Naive thymus-derived CD8-positive, alpha-beta T cell (primary cell): ENCODE results near the gene PPP1R3C. TPM values are rescaled to one million over a fixed set of nuclear protein-coding genes. Genes with fewer than 3 reads are reported as not detected.

Source experiments
- ATAC-seq, 2 donors: fragments of 150-1000 bp; cut with Tn5 transposase in 1 of 2; sonication (Bioruptor Pico), chemical (Tn5 transposase) in 1 of 2; 1 replicate in 1 of 2; 2 replicates in 1 of 2; pipeline ENCODE4 v1.10.0; 2021; ENCODE audit warnings: mild to moderate bottlenecking in 2 of 2, moderate library complexity in 2 of 2
- POLR2A ChIA-PET: fragments of 350-600 bp; sonication (Branson Sonifier 250); formaldehyde crosslinking; loops from one replicate; lab custom pipeline; 2021; ENCODE audit warnings: antibody characterized with exemption; lab: Charles Lee
- DNase-seq, 10 donors: peaks; one replicate each; pipeline versions ENCODE4 v3.0.0 to v3.0.0-alpha.2; 2020 to 2022
- H3K27ac Mint-ChIP-seq, 10 donors: one replicate each; pipeline ENCODE4 v1.8.0; 2020 to 2022; ENCODE audit warnings: mild to moderate bottlenecking in 10 of 10, mixed read lengths in 10 of 10, moderate library complexity in 4 of 10, inconsistent platforms in 1 of 10
- H3K27me3 Mint-ChIP-seq, 5 donors: one replicate each; pipeline ENCODE4 v1.8.0; 2021 to 2022; ENCODE audit warnings: mixed read lengths in 5 of 5
- H3K36me3 Mint-ChIP-seq, 3 donors: one replicate each; pipeline ENCODE4 v1.8.0; 2020 to 2022; ENCODE audit warnings: mixed read lengths in 3 of 3, mild to moderate bottlenecking in 2 of 3, inconsistent platforms in 1 of 3
- H3K4me1 Mint-ChIP-seq, 4 donors: one replicate each; pipeline ENCODE4 v1.8.0; 2021 to 2022; ENCODE audit warnings: mixed read lengths in 4 of 4
- H3K4me3 Mint-ChIP-seq, 10 donors: one replicate each; pipeline ENCODE4 v1.8.0; 2020 to 2022; ENCODE audit warnings: mild to moderate bottlenecking in 10 of 10, mixed read lengths in 10 of 10, moderate library complexity in 6 of 10, inconsistent platforms in 1 of 10
- H3K9me3 Mint-ChIP-seq, 9 donors: one replicate each; pipeline ENCODE4 v1.8.0; 2020 to 2022; ENCODE audit warnings: mixed read lengths in 9 of 9, mild to moderate bottlenecking in 3 of 9, inconsistent platforms in 1 of 9, moderate library complexity in 1 of 9
- polyA plus RNA-seq, 3 donors: library from polyadenylated mRNA; unstranded; fragments of 300-500 nt; fragmentation: Illumina TruSeq; gene quantifications; one replicate each; pipeline ENCODE4 v1.2.3, GENCODE V29; 2021
- total RNA-seq, 8 experiments: library from RNA in 2 of 8; stranded (reverse) in 2 of 8; gene quantifications; one replicate each; pipeline ENCODE4 v1.2.3 and lab custom pipeline; 2021 to 2026

PPP1R3C gene
- total and polyA plus RNA-seq, 5 experiments from 2014 or later = not detected

DNA sequence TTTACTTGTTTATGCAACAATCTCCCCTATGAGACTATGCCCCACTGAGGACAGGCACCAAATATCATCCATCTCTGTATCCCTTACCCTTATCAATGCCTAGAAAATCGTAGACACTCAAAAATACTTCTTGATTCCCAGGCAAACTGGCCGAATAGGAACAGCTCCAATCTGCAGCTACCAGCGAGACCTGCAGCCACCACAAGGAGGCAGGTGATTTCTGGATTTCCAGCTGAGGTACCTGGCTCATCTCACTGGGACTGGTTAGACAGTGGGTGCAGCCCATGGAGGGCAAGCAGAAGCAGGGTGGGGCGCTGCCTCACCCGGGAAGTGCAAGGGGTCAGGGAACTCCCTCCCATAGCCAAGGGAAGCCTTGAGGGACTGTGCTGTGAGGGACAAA, 10.8 kb upstream of the PPP1R3C start:
- no peak overlapping the region for H3K27ac Mint-ChIP-seq
- H3K27me3 Mint-ChIP-seq = peaks cover 18 to 52% (median 36%) of the 10 kb centered on the region in 5 donors

DNA sequence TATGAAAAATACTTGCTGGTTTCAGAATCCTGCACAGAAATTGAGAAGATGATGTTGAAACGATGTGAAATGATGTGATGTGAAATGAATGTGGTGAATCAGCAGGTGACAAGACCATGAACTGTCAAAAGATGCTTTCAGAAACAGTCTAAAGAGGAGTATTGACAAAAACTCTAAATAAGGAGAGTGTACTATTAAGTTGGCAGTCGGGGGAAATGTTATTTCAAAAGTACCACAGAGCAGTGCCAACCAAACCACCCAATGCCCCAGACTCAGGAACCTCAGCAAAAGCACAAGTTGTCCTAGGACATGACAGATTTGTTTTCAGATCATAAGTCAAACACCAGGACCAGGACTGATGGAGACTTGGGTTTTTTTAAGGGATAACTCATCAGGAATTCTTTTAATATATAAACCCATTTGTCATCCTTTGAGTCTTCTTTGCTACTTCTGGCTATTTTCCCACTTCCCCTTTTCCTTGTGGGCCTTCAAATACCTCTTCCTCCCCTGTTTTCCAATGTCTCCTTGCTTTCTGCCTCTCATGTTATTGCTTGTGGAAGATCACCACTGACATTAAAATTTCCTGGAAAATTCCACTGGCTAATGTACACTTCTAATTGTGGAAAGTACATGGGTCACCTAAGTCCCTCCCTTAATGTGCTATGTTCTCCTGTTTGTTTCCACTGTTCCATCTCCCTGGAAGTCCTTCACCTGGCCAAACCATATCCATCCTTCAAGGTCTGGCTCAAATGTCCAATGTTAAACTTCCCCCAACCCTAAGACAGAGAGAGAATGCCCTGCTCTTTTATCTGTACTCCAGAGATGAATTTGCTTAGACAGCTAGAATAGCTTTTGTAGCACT, 10.2 kb upstream of the PPP1R3C start:
- DNase-seq (no peak), ATAC-seq (no peak)
- Mint-ChIP-seq H3K36me3 (no peaks in the 10 kb centered on the region), H3K4me3 (no peak overlapping the region), H3K27ac (peak overlapping the region in 1 of 10 donors; percentile 30), H3K9me3 (peaks cover 0 to 2% (median 0%) of the 10 kb centered on the region in 9 donors), H3K27me3 (peaks cover 18 to 55% (median 37%) of the 10 kb centered on the region in 5 donors), H3K4me1 (no peaks in the 10 kb centered on the region)
- POLR2A ChIA-PET = no interaction called here

More for the DNA sequence above, 10.8 kb upstream of the PPP1R3C start:
- no peaks in the 10 kb centered on the region for H3K36me3 Mint-ChIP-seq
- ATAC-seq (no peak), DNase-seq (no peak)
- H3K9me3 Mint-ChIP-seq = peaks cover 0 to 2% (median 0%) of the 10 kb centered on the region in 9 donors
- H3K4me1 Mint-ChIP-seq = no peaks in the 10 kb centered on the region
- no peak overlapping the region for H3K4me3 Mint-ChIP-seq
- POLR2A ChIA-PET = no interaction called here

DNA sequence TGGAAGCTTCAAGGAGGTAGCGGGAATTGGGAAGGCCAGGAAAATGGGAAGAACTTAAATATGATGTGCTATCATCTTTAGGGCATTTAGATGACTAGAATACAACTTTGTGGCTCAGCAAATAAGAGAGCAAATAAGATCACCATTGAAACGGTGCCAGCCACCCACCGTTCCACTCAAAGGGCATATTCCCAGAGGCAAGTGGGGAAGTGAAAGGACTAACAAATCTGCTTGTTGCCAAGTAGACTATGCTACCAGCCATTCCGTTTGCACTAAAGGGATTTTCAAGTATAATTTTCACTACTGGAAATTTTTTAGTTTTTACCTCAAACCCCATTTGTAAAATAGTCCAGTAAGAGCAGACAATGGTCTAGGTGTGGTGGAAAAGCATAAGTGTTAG, 4.0 kb upstream of the PPP1R3C start:
- Mint-ChIP-seq H3K36me3 (no peaks in the 10 kb centered on the region), H3K4me1 (peaks cover 5 to 11% (median 7%) of the 10 kb centered on the region in 4 donors), H3K4me3 (no peak overlapping the region), H3K9me3 (no peaks in the 10 kb centered on the region), H3K27me3 (peaks cover 23 to 54% (median 37%) of the 10 kb centered on the region in 5 donors), H3K27ac (no peak overlapping the region)
- ATAC-seq (no peak), DNase-seq (no peak)
- POLR2A ChIA-PET = interaction anchor here (0.7 kb wide), 1 partner anchor 1795 kb away, joined by 4 read pairs; no protein-coding TSS in a partner anchor

DNA sequence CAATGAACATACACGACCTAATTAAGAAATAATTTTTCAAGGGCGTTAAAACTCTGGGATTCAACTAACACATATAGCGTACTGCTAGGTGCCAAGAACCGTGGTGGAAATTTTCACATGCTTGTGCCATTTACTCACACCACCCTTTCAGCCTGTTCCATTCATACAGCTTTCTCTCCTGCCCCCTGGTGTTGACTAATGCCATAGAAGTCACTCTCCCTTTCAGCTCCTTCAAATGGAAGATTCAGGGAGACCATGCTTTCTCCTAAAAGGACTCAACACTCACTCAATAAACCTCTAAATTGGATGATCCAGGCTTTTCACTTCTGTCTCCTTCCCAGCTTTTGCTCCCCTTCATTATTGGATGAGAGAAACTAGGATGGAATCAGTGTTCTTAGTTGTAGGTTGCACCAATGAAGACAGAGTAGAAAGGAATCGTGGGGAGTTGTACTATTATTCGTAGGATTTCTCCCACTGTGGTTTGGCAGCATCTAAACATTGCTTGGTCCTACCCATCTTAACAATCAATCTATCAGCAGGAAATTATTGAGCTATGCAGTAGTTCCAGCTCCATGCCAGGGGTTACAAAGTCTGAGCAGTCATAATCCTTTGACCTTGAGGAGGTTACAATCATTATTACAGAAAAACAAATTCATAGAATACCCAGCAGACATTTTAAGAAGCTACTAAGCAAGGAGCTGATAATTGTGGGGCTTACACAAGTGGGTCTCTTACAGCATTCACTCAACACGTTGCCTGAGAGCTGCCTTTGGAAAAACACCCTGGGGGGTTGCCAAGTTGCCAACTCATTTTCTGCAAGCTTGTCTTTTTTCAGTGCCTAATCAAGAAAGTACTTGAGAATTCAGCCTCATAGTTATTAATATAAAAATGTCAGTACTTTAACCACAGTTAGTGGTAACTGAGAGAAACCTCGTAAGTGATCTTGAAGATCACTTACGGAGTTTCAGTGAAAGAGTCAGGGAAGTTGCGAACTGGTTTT, 2.8 kb upstream of the PPP1R3C start:
- H3K27ac Mint-ChIP-seq = no peak overlapping the region
- no peaks in the 10 kb centered on the region for H3K9me3 Mint-ChIP-seq
- POLR2A ChIA-PET = interaction anchor here (0.6 kb wide), 1 partner anchor 337 kb away, joined by 3 read pairs; no protein-coding TSS in a partner anchor
- H3K27me3 Mint-ChIP-seq = peaks cover 31 to 62% (median 45%) of the 10 kb centered on the region in 5 donors
- peak in 9 of 10 donors; percentile 13 to 70 (median 38) for DNase-seq
- no peaks in the 10 kb centered on the region for H3K36me3 Mint-ChIP-seq
- H3K4me1 Mint-ChIP-seq = peaks cover 5 to 11% (median 7%) of the 10 kb centered on the region in 4 donors
- ATAC-seq = peak; percentile 54 to 62
- peak overlapping the region in 1 of 10 donors; percentile 28 for H3K4me3 Mint-ChIP-seq

DNA sequence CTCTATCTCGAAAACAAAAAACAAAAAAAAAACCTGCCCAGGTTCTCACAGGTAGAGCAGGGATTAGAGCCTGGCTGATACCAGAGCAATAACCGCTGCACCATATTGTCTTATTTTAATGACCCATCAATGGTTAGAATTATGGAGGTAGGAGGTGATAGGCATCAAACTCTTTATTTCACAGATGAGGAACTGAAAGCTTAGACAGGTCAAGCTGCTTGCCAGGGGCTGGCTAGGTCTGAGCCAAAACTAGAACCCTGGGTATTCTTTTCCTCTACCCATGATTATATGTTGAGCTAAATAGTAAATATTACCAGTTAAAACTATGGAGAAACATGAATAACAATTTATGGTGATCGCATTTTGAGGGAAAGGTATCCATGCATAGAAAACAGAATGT, 2.0 kb upstream of the PPP1R3C start:
- Mint-ChIP-seq H3K27me3 (peaks cover 37 to 70% (median 48%) of the 10 kb centered on the region in 5 donors), H3K9me3 (no peaks in the 10 kb centered on the region), H3K27ac (no peak overlapping the region), H3K4me3 (no peak overlapping the region), H3K4me1 (peaks cover 5 to 11% (median 7%) of the 10 kb centered on the region in 4 donors), H3K36me3 (no peaks in the 10 kb centered on the region)
- no peak for DNase-seq
- POLR2A ChIA-PET = no interaction called here
- no peak for ATAC-seq

DNA sequence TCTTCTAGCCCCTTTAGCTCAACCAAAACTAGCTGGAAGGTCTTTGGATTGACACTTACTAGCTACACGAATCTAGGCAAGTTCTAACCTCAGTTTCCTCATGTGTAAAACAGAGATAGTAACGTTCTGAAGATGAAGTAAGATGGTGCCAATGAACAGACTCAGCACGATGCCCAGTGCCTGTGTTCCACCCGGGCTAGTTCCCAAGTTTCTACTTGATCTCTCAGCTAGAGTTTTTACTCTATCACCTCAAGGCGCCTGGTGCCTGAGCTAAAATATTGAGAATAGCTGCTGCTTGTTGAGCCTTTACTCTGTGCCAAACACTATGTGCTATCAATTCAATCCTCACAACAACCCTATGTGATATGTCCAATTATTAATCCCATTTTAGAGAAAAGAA, 1.4 kb upstream of the PPP1R3C start:
- POLR2A ChIA-PET = no interaction called here
- H3K36me3 Mint-ChIP-seq = no peaks in the 10 kb centered on the region
- peaks cover 43 to 77% (median 53%) of the 10 kb centered on the region in 5 donors for H3K27me3 Mint-ChIP-seq
- ATAC-seq (no peak), DNase-seq (no peak)
- H3K9me3 Mint-ChIP-seq = no peaks in the 10 kb centered on the region
- no peak overlapping the region for H3K27ac Mint-ChIP-seq
- peaks cover 5 to 11% (median 7%) of the 10 kb centered on the region in 4 donors for H3K4me1 Mint-ChIP-seq
- no peak overlapping the region for H3K4me3 Mint-ChIP-seq

DNA sequence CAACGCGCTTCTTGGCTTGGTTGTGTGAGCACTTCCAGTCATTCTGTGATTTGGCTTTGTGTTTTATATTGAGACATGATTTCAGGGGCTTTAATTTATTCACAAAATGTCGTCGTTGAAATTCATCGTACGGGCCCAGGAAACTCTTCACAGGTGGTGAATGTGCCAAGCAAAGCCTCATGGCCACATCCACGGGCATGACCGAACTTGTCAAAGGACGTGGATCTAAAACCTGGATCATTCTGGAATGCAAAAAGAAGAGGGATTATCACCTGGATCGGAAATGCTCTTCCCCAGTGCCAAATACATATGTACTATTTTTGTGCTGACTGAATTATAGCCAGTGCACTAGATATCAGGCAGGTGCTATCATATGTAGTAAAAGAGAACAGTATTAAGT, 2.2 kb downstream of the PPP1R3C start:
- H3K4me1 Mint-ChIP-seq = peaks cover 5 to 11% (median 7%) of the 10 kb centered on the region in 4 donors
- H3K36me3 Mint-ChIP-seq = no peaks in the 10 kb centered on the region
- POLR2A ChIA-PET = no interaction called here
- no peaks in the 10 kb centered on the region for H3K9me3 Mint-ChIP-seq
- ATAC-seq (no peak), DNase-seq (no peak)
- no peak overlapping the region for H3K4me3 Mint-ChIP-seq
- peaks cover 39 to 66% (median 45%) of the 10 kb centered on the region in 5 donors for H3K27me3 Mint-ChIP-seq
- H3K27ac Mint-ChIP-seq = no peak overlapping the region

DNA sequence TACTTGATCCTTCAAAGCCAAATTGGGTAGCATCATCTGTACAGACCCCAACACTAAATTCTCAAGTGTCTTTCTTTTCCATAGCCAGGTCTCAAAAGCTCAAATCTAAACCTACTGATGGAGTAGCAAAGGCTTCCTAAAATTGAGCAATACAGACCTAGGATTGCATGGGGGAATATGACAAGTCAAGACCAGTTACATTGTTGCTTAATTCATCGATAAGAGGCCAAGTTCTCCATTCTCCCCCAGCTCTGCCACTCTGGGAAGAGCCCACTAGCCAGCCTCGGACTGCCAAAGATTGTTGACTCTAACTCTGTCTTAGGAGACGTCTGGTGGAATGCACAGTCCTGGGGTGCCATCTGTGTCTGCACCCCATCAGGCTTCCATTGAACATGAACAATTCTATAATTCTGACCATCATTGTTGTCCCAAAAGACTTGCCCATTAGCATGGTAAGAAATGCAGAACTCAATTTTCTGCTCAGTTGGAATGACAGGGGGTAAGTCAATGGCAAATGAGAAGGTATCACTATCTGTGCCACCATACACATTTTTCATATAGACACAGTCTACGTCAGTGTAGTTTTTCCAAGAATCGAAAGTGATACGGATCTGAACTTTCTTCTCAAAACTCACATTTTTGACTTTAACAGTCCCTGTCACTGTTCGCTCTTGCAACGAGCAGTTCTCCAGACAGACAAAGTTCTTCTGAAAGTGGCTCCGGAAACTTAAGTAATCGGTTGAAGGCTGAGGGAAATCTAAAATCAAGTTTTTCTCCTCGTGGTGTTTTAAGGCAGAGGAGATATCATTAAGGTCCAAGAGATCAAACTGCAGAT, 2.9 kb downstream of the PPP1R3C start:
- Mint-ChIP-seq H3K27me3 (peaks cover 37 to 66% (median 44%) of the 10 kb centered on the region in 5 donors), H3K4me3 (no peak overlapping the region), H3K9me3 (no peaks in the 10 kb centered on the region), H3K36me3 (no peaks in the 10 kb centered on the region), H3K4me1 (peaks cover 5 to 11% (median 7%) of the 10 kb centered on the region in 4 donors), H3K27ac (no peak overlapping the region)
- DNase-seq (no peak), ATAC-seq (no peak)
- POLR2A ChIA-PET = interaction anchor here (0.6 kb wide), 1 partner anchor 9 kb away, joined by 3 read pairs; no protein-coding TSS in a partner anchor

DNA sequence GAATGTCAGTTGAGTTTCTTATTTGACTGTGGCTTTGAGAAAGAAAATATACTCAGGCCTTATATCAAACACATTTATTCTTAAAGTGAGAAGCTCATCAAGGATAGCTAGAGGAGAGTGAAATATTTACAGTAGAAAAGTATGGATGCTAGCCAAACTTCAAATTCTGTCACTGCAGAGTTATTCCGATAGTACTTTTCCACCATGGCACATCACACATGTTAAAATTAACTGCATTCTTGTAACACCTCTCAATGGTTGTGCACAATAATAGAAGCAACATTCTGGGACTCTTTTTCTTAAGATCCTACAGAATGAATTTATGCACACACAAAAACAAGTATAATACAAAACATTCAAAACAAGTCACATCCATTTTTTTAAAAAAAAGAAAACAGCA, 4.5 kb downstream of the PPP1R3C start:
- POLR2A ChIA-PET = no interaction called here
- no peak overlapping the region for H3K4me3 Mint-ChIP-seq

DNA sequence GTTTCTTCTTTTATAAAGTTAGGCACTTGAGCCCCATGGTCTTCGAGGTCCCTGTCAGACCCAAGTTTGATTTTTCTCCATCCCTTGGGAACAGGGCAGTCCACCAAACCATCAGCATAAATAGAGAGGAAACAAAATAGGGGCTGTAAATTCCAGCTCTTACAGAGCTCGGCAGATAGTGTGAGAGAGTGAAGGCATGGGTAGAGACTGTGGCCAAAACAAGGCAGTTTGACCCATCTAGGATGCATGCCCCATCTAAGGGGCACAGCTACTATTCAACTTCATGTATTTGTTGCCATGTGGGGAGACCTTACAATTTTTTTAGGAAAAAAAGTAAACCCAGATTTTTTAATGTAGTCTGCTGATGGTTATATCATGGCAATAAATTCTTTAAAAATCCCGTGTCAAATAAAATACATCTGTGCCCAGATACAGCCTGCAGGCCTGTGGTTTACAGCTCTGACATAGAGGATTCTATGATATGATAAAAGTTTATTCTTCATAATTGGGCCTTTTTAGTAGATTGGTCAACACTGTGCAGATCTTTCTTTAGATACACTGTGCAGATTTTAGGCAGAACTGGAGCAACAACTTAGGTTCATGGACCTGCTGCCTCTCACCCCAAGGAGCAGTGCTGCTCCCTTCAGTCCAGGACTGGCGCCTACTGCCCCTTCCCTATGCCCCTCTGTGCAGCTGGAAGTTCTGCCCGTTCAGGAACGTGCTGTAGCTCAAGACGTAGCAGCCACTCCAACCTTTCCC, 5.3 kb downstream of the PPP1R3C start:
- DNase-seq = no peak
- no peak for ATAC-seq
- Mint-ChIP-seq H3K27ac (no peak overlapping the region), H3K36me3 (peaks cover 0 to 10% (median 0%) of the 10 kb centered on the region in 3 donors), H3K27me3 (peaks cover 31 to 69% (median 40%) of the 10 kb centered on the region in 5 donors), H3K4me3 (no peak overlapping the region), H3K4me1 (peaks cover 0 to 2% (median 2%) of the 10 kb centered on the region in 4 donors), H3K9me3 (peaks cover 0 to 13% (median 5%) of the 10 kb centered on the region in 9 donors)
- POLR2A ChIA-PET = no interaction called here

More for the DNA sequence above, 4.5 kb downstream of the PPP1R3C start:
- peaks cover 0 to 5% (median 0%) of the 10 kb centered on the region in 9 donors for H3K9me3 Mint-ChIP-seq
- DNase-seq (no peak), ATAC-seq (no peak)
- no peak overlapping the region for H3K27ac Mint-ChIP-seq
- H3K27me3 Mint-ChIP-seq = peaks cover 34 to 76% (median 38%) of the 10 kb centered on the region in 5 donors
- peaks cover 2 to 7% (median 6%) of the 10 kb centered on the region in 4 donors for H3K4me1 Mint-ChIP-seq
- peaks cover 0 to 5% (median 0%) of the 10 kb centered on the region in 3 donors for H3K36me3 Mint-ChIP-seq

DNA sequence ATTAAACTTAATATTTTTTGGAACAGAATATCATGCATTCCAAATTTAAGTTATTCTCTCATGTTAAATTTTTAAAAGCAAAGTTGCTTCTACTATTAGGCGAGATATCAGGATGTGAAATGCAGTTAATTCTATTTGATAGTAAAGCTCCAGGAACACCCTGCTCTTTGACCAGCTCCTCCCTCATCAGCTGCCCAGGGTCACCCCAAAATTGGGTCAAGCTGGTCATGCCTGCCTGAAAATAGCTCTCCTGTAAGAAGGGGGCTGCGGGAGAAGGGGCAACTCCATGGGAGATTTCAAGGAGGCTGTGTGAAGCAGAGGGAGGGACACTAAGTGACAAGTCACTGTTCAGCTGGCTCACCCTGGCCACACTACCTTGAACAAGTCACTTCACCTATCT, 5.9 kb downstream of the PPP1R3C start:
- H3K27me3 Mint-ChIP-seq = peaks cover 27 to 65% (median 36%) of the 10 kb centered on the region in 5 donors
- H3K4me3 Mint-ChIP-seq = no peak overlapping the region
- peaks cover 0 to 14% (median 0%) of the 10 kb centered on the region in 3 donors for H3K36me3 Mint-ChIP-seq
- peaks cover 0 to 17% (median 7%) of the 10 kb centered on the region in 9 donors for H3K9me3 Mint-ChIP-seq
- no peaks in the 10 kb centered on the region for H3K4me1 Mint-ChIP-seq
- H3K27ac Mint-ChIP-seq = no peak overlapping the region
- ATAC-seq = no peak
- POLR2A ChIA-PET = no interaction called here
- DNase-seq = no peak
